Astrocyte of the spinal cord (primary cell): ENCODE results near the gene MYD88.

Experiments used
- DNase-seq: peaks from one replicate; pipeline ENCODE4 v3.0.0; 2011; ENCODE audit warnings: low read depth, low spot score
- H3K4me3 ChIP-seq: 2 replicates; pipeline ENCODE4 v1.5.1; 2011; ENCODE audit warnings: low read depth, mild to moderate bottlenecking, low read length, moderate library complexity
- CTCF ChIP-seq: IDR thresholded peaks from 2 replicates; pipeline ENCODE4 v1.5.1; 2012; ENCODE audit warnings: low read depth, mild to moderate bottlenecking, low read length, inconsistent platforms
- in situ Hi-C: cut with HindIII; loops from 2 replicates; pipeline ENCODE4 v1.10.0; 2017; ENCODE audit warnings: low sequenced_read_pairs

Gene MYD88

GRCh38 chr3:38107911-38108648 lies 30.4 kb upstream of the MYD88 start:
- no peak for DNase-seq
- in situ Hi-C loops: no loop called here
- no peak for TF ChIP-seq CTCF
- no peak overlapping the region for H3K4me3 ChIP-seq

GRCh38 chr3:38108649-38109579 lies 29.5 kb upstream of the MYD88 start:
- H3K4me3 ChIP-seq: no peak overlapping the region
- no peak for DNase-seq
- in situ Hi-C loops: no loop called here
- TF ChIP-seq CTCF: no peak

GRCh38 chr3:38109580-38110313 lies 28.7 kb upstream of the MYD88 start:
- no peak for TF ChIP-seq CTCF
- in situ Hi-C loops: no loop called here
- DNase-seq: no peak
- H3K4me3 ChIP-seq: no peak overlapping the region

- DNase-seq: no peak
- no peak for TF ChIP-seq CTCF
- H3K4me3 ChIP-seq: no peak overlapping the region
- in situ Hi-C loops: no loop called here
Observed at GRCh38 chr3:38110314-38111050, 28.0 kb upstream of the MYD88 start.

GRCh38 chr3:38111201-38111600 lies 27.3 kb upstream of the MYD88 start:
- DNase-seq: no peak
- TF ChIP-seq CTCF: no peak
- in situ Hi-C loops: no loop called here
- no peak overlapping the region for H3K4me3 ChIP-seq
